ENCODE results near the gene DTD2.

- TF ChIP-seq CTCF (IDR thresholded peaks at IDR 0.05; ENCODE audit: low read length) (no peak), EZH2phosphoT487 (IDR thresholded peaks at IDR 0.05; ENCODE audit: low read length) (no peak)
Measured at GRCh38 chr14:31479027-31479426, 21.7 kb upstream of the DTD2 start.
